OCI-LY7 (cell line): ENCODE data around the gene CFAP210.

Source experiments
- EZH2phosphoT487 ChIP-seq: fragments of 200-600 bp; sonication (generic); IDR thresholded peaks from 2 replicates; pipeline ENCODE4 v1.6.1; 2018; ENCODE audit warnings: low read depth, borderline replicate concordance, mild to moderate bottlenecking, mixed run types, antibody characterized with exemption, low read length, moderate library complexity, mixed read lengths
- TF ChIP-seq, protein P1 (sequence below): fragments of 200-600 bp; sonication (generic); conservative IDR thresholded peaks from 2 replicates; pipeline ENCODE4 v1.5.1; 2014; ENCODE audit warnings: mild to moderate bottlenecking, antibody characterized with exemption, low read length, moderate library complexity, mixed read lengths

- TF ChIP-seq, protein P1, sequence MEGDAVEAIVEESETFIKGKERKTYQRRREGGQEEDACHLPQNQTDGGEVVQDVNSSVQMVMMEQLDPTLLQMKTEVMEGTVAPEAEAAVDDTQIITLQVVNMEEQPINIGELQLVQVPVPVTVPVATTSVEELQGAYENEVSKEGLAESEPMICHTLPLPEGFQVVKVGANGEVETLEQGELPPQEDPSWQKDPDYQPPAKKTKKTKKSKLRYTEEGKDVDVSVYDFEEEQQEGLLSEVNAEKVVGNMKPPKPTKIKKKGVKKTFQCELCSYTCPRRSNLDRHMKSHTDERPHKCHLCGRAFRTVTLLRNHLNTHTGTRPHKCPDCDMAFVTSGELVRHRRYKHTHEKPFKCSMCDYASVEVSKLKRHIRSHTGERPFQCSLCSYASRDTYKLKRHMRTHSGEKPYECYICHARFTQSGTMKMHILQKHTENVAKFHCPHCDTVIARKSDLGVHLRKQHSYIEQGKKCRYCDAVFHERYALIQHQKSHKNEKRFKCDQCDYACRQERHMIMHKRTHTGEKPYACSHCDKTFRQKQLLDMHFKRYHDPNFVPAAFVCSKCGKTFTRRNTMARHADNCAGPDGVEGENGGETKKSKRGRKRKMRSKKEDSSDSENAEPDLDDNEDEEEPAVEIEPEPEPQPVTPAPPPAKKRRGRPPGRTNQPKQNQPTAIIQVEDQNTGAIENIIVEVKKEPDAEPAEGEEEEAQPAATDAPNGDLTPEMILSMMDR = no peak
- TF ChIP-seq EZH2phosphoT487 = no peak
These were observed 42.7 kb upstream of the CFAP210 start for GRCh38 chr2:169736902-169737301.
